PC-9 (cell line): ENCODE measurements around the gene PPFIA4. TPM values are rescaled to one million over a fixed set of nuclear protein-coding genes. Genes with fewer than 3 reads are reported as not detected.

Source experiments
- BruUV-seq: library from RNA; stranded (reverse); fragments of 400-500 nt; replicated peaks from 2 replicates; lab custom pipeline; 2021; lab: Mats Ljungman, UMichigan
- CTCF ChIA-PET: fragments of 300-600 bp; sonication (Branson Sonifier 250); formaldehyde crosslinking; loops from one replicate; lab custom pipeline; 2022; ENCODE audit warnings: antibody characterized with exemption; lab: Charles Lee
- POLR2A ChIA-PET: fragments of 300-600 bp; sonication (Branson Sonifier 250); formaldehyde crosslinking; loops from one replicate; lab custom pipeline; 2022; ENCODE audit warnings: antibody characterized with exemption; ENCODE audit not compliant: unreplicated experiment; lab: Charles Lee
- DNase-seq, 2 experiments: peaks; one replicate each; pipeline versions ENCODE4 v3.0.0 to v3.0.0-alpha.2; 2015 to 2022; ENCODE audit warnings: mixed read lengths in 1 of 2
- H2AFZ ChIP-seq: fragments of 200-600 bp; sonication (generic); 2 replicates; pipeline ENCODE4 v1.8.1; 2017; ENCODE audit warnings: antibody characterized with exemption
- H3F3A ChIP-seq: fragments of 200-600 bp; sonication (generic); 2 replicates; pipeline ENCODE4 v1.8.1; 2017; ENCODE audit warnings: antibody characterized with exemption, mild to moderate bottlenecking, low read depth; ENCODE audit not compliant: insufficient read depth
- H3K27ac ChIP-seq: fragments of 200-600 bp; sonication (generic); 2 replicates; pipeline ENCODE4 v1.6.1; 2016; ENCODE audit warnings: mixed run types
- H3K27me3 ChIP-seq: fragments of 200-600 bp; sonication (generic); 2 replicates; pipeline ENCODE4 v1.6.1; 2016; ENCODE audit warnings: low read depth, mixed run types; ENCODE audit not compliant: insufficient read depth
- H3K36me3 ChIP-seq: fragments of 200-600 bp; sonication (generic); 2 replicates; pipeline ENCODE4 v1.6.1; 2016; ENCODE audit warnings: low read depth, mixed run types
- H3K4me1 ChIP-seq: fragments of 200-600 bp; sonication (generic); replicated peaks from 2 replicates; pipeline ENCODE4 v1.6.1; 2016; ENCODE audit warnings: mixed run types; ENCODE audit not compliant: insufficient read depth
- H3K4me2 ChIP-seq: fragments of 200-600 bp; sonication (generic); 2 replicates; pipeline ENCODE4 v1.6.1; 2017; ENCODE audit warnings: mixed run types
- H3K4me3 ChIP-seq: fragments of 200-600 bp; sonication (generic); 2 replicates; pipeline ENCODE4 v1.6.1; 2016; ENCODE audit warnings: mixed run types
- H3K79me2 ChIP-seq: fragments of 200-600 bp; sonication (generic); 2 replicates; pipeline ENCODE4 v1.6.1; 2017; ENCODE audit warnings: low read depth, mixed run types
- H3K9me2 ChIP-seq: fragments of 200-600 bp; sonication (generic); 2 replicates; pipeline ENCODE4 v1.8.1; 2017; ENCODE audit warnings: mild to moderate bottlenecking; ENCODE audit not compliant: insufficient read depth
- H3K9me3 ChIP-seq: fragments of 200-600 bp; sonication (generic); 2 replicates; pipeline ENCODE4 v1.8.1; 2016; ENCODE audit warnings: low read depth; ENCODE audit not compliant: insufficient read depth
- H4K20me1 ChIP-seq: fragments of 200-600 bp; sonication (generic); 2 replicates; pipeline ENCODE4 v1.8.1; 2017; ENCODE audit not compliant: insufficient read depth
- EZH2 ChIP-seq: fragments of 200-600 bp; sonication (generic); IDR thresholded peaks from 2 replicates; pipeline ENCODE4 v1.8.0; 2017; ENCODE audit warnings: antibody characterized with exemption, low read depth
- intact Hi-C: fragments of 100-400 bp; cut with micrococcal nuclease; formaldehyde crosslinking; loops from one replicate; pipeline ENCODE4 v1.10.0; 2022; ENCODE audit not compliant: unreplicated experiment
- total RNA-seq: library from RNA; stranded (reverse); gene quantifications from 2 replicates; pipeline ENCODE4 v1.2.3, GENCODE V29; 2021
- TF ChIP-seq, protein P1 (sequence below): fragments of 200-600 bp; sonication (generic); conservative IDR thresholded peaks from 2 replicates; pipeline ENCODE4 v1.6.1; 2017; ENCODE audit warnings: mixed run types, antibody characterized with exemption, mild to moderate bottlenecking, moderate library complexity

PPFIA4 gene
- total RNA-seq, 1 experiment from 2014 or later, result 1.2 TPM

DNA sequence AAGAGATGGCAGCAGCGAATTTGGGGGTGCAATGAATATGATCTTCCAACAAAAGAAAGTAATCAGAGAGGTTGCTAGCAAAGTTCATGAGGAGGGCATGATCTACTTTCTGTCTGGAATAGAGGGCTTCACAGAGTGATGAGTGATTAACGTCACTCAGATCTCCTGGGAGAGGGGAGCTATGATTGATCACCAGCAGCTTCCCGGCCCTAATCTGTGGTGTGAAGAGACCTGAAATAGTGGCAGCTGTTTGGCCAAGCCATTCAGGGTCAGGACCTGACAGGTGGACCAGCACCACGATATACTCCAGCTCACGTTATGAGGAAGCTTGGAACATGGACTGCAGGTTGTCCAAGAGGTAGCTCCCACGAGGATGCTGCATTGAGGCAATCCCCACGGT, 39.0 kb upstream of the PPFIA4 start:
- no peak for DNase-seq
- Histone ChIP-seq H2AFZ (no peak overlapping the region), H3K4me1 (peaks cover 6% of the 10 kb centered on the region; the same call in 1 of the 2 replicates), H3K9me2 (no peaks in the 10 kb centered on the region), H3K4me3 (no peak overlapping the region), H3K27me3 (peaks cover 7% of the 10 kb centered on the region; the same call in 1 of the 2 replicates), H3K9me3 (no peaks in the 10 kb centered on the region), H3K4me2 (no peak overlapping the region), H4K20me1 (no peaks in the 10 kb centered on the region), H3F3A (peaks cover 4% of the 10 kb centered on the region; the same call in 1 of the 2 replicates), H3K36me3 (no peaks in the 10 kb centered on the region), H3K27ac (no peak overlapping the region), H3K79me2 (no peaks in the 10 kb centered on the region)
- no TSS peak for BruUV-seq
- ChIA-PET CTCF (no interaction called here), POLR2A (no interaction called here)
- TF ChIP-seq, protein P1, sequence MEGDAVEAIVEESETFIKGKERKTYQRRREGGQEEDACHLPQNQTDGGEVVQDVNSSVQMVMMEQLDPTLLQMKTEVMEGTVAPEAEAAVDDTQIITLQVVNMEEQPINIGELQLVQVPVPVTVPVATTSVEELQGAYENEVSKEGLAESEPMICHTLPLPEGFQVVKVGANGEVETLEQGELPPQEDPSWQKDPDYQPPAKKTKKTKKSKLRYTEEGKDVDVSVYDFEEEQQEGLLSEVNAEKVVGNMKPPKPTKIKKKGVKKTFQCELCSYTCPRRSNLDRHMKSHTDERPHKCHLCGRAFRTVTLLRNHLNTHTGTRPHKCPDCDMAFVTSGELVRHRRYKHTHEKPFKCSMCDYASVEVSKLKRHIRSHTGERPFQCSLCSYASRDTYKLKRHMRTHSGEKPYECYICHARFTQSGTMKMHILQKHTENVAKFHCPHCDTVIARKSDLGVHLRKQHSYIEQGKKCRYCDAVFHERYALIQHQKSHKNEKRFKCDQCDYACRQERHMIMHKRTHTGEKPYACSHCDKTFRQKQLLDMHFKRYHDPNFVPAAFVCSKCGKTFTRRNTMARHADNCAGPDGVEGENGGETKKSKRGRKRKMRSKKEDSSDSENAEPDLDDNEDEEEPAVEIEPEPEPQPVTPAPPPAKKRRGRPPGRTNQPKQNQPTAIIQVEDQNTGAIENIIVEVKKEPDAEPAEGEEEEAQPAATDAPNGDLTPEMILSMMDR, result no peak
- TF ChIP-seq EZH2, result no peak
- intact Hi-C loops, result no loop called here

DNA sequence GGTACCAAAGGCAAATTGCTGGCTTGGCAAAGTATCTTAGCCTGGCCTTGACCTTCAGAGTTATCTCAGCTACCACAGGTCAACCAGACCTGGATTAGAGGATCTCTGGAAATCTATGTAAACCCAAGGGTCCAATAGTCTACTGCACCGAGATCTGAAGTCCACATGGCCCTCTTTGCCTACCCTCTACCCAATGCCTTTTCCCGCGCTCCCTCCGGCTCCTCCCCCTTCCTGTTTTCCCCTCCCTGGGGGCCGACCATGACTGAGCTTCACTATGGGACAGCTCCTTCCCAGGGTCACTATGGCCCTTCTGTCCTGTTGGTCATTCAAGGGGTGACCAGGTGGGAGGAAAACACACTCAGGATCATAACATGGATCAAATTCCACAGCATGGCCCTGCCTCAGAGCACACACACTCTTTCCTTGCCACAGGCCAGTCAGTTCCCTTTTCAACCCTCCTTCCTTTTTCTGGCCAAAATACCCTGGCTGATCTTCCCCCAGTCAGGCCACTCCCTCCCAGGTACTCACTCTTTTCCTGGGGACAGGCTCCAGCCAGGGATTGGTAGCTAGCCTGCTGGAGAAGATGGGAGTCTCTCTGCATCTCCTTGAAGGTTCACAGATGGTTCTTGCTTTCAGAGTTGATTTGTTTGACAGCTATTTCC, 38.2 kb upstream of the PPFIA4 start:
- Histone ChIP-seq H3K79me2 (no peaks in the 10 kb centered on the region), H3K9me3 (no peaks in the 10 kb centered on the region), H3F3A (peaks cover under 1% of the 10 kb centered on the region; the same call in 1 of the 2 replicates), H3K36me3 (no peaks in the 10 kb centered on the region), H2AFZ (no peak overlapping the region), H3K4me1 (peaks cover 3% of the 10 kb centered on the region; the same call in 1 of the 2 replicates), H3K27me3 (peaks cover 7% of the 10 kb centered on the region; the same call in 1 of the 2 replicates), H3K9me2 (no peaks in the 10 kb centered on the region), H3K4me3 (no peak overlapping the region), H3K27ac (no peak overlapping the region), H4K20me1 (no peaks in the 10 kb centered on the region), H3K4me2 (no peak overlapping the region)
- CTCF ChIA-PET, result no interaction called here
- intact Hi-C loops, result no loop called here
- no TSS peak for BruUV-seq
- TF ChIP-seq, protein P1, result no peak
- TF ChIP-seq EZH2, result no peak
- POLR2A ChIA-PET, result no interaction called here
- no peak for DNase-seq

DNA sequence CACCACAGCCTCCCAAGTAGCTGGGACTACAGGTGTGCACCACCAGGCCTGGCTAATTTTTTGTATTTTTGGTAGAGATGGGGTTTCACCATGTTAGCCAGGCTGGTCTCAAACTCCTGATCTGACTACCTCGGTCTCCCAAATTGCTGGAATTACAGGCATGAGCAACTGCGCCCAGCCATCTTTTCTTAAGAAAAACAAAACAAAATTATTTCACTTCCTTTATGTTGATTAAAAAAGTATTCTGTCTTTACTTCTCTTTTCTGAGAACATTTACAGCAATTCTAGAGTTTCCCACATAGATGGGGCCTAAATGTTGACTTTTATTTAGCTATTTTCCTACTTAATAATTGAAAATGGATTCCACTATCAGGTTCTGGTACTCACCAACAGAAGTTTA, 36.4 kb upstream of the PPFIA4 start:
- Histone ChIP-seq H3K9me2 (no peaks in the 10 kb centered on the region), H3K36me3 (no peaks in the 10 kb centered on the region), H3K9me3 (no peaks in the 10 kb centered on the region), H3K79me2 (no peaks in the 10 kb centered on the region), H3K27ac (no peak overlapping the region), H3K4me2 (no peak overlapping the region), H3F3A (no peaks in the 10 kb centered on the region), H3K4me3 (no peak overlapping the region), H4K20me1 (no peaks in the 10 kb centered on the region), H3K4me1 (peaks cover 6% of the 10 kb centered on the region), H2AFZ (no peak overlapping the region), H3K27me3 (peaks cover 7% of the 10 kb centered on the region; the same call in 1 of the 2 replicates)
- intact Hi-C loops, result loop anchor here (10.0 kb wide), 1 partner anchor 235 kb away; no protein-coding TSS in a partner anchor
- ChIA-PET POLR2A (no interaction called here), CTCF (interaction anchor here (0.6 kb wide), 1 partner anchor 37 kb away, joined by 4 read pairs; no protein-coding TSS in a partner anchor)
- TF ChIP-seq, protein P1, result no peak
- TF ChIP-seq EZH2, result no peak
- DNase-seq, result no peak
- BruUV-seq, result no TSS peak
